Measurements from ENCODE around the gene CD81.

The CD81 gene

DNA sequence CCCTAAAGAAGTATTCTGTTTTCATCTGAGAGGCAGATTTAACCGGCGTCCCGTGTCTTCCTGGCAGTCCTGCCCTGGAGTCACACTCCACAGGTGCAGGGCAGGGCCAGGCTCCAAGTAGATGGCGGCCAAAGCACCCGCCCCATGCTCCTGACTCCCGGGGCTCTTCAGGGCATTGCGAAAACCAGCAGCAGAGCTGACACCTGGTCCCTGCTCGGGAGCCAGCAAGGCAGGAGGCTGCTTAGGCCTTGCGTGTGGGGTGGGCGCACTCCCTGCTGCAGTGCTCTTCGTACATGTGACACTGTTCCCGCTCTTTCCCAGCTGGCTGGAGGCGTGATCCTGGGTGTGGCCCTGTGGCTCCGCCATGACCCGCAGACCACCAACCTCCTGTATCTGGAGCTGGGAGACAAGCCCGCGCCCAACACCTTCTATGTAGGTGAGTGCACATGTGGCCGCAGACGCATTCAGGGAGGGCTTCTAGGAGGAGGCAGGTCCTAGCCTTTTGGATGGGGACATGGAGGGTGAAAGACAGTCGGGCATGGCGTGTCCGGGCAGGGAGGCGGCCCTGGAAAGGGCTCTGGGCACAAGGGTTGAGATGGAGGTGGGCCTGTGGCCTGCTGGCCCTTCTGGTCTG, 13.1 kb downstream of the CD81 start:
- POLR2A ChIA-PET = interaction anchor here (0.9 to 2.0 kb wide), 2 partner anchors 13 kb away, joined by 3 to 6 read pairs; partner anchors contain the start of gene CD81
- TF ChIP-seq, protein P1, sequence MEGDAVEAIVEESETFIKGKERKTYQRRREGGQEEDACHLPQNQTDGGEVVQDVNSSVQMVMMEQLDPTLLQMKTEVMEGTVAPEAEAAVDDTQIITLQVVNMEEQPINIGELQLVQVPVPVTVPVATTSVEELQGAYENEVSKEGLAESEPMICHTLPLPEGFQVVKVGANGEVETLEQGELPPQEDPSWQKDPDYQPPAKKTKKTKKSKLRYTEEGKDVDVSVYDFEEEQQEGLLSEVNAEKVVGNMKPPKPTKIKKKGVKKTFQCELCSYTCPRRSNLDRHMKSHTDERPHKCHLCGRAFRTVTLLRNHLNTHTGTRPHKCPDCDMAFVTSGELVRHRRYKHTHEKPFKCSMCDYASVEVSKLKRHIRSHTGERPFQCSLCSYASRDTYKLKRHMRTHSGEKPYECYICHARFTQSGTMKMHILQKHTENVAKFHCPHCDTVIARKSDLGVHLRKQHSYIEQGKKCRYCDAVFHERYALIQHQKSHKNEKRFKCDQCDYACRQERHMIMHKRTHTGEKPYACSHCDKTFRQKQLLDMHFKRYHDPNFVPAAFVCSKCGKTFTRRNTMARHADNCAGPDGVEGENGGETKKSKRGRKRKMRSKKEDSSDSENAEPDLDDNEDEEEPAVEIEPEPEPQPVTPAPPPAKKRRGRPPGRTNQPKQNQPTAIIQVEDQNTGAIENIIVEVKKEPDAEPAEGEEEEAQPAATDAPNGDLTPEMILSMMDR (IDR thresholded peaks at IDR 0.05; ENCODE audit: control extremely low read depth, extremely low read depth, low read depth, missing control alignments) = no peak
- CTCF ChIA-PET = interaction anchor here (1.6 kb wide), 1 partner anchor 10 kb away, joined by 6 read pairs; the partner anchor contains the start of gene TSSC4
- DNase-seq (ENCODE audit: extremely low spot score) = no peak

DNA sequence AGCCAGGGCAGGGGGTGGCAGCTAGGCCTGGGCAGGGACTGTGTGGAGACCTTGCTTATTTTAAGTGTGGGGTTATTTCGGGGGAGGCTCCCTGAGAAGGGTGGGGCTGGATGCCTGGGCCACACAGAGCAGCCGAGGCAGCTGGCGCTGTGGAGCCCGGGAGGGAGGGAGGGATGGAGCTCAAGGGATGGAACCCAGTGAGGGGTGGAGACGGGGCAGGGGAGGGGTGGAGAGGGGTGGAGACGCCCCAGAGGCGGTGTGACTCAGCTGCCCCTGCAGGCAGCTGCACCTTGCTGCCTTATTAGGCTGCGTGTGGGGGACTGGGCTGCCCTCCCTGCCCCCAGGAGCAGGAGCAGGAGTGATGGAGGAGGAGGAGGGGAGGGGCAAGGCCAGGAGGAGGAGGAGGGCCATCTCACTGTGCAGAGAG, 13.6 kb downstream of the CD81 start:
- POLR2A ChIA-PET = interaction anchor here (2.0 kb wide), 1 partner anchor 14 kb away, joined by 6 read pairs; the partner anchor contains the start of gene CD81
- TF ChIP-seq, protein P1 (IDR thresholded peaks at IDR 0.05; ENCODE audit: control extremely low read depth, extremely low read depth, low read depth, missing control alignments) = no peak
- CTCF ChIA-PET = interaction anchor here (1.6 kb wide), 1 partner anchor 9 kb away, joined by 6 read pairs; the partner anchor contains the start of gene TSSC4
- no peak for DNase-seq (ENCODE audit: extremely low spot score)

DNA sequence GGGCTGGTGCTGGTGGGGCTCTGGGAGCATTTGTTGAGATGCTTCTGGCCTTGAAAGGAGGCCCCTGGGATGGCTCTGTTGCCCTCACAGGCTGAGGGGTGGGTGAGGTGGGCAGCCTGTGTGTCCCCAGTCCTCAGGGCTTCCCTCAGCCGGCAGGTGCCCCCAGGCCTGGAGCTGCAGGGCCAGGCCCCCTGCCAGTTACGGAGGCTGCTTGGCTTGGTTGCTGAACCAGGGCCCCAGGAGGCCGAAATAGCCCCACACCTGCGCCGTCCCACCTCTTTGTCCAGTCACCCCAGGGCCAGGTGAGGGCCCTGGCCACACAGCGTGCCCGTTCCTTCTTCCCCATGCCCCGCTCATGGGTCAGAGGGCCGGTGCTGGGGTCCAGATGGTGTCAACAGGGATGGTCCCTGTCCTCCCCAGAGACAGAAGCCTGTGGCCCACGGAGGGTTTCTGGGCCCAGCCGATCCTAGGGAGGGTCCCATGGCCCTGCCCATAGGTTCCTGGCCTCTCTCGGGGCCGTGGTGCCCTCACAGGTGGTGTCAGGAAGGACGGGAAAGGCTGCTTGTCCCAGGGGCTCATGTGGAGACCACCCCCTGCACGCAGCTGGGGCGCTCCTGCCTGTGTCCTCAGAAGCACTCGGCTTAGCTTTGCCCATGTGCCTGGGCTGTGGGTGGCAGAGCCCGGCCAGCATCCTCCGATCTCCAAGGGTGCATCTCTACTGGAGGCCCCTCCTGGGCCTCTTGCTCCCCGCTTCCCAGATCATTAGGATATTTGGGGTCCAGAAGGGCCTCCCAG, 14.3 kb downstream of the CD81 start:
- no peak for DNase-seq (ENCODE audit: extremely low spot score)
- TF ChIP-seq, protein P1 (IDR thresholded peaks at IDR 0.05; ENCODE audit: control extremely low read depth, extremely low read depth, low read depth, missing control alignments) = no peak
- ChIA-PET POLR2A (interaction anchor here (2.0 kb wide), 1 partner anchor 15 kb away, joined by 6 read pairs; the partner anchor contains the start of gene CD81), CTCF (interaction anchor here (1.6 kb wide), 1 partner anchor 9 kb away, joined by 6 read pairs; the partner anchor contains the start of gene TSSC4)

DNA sequence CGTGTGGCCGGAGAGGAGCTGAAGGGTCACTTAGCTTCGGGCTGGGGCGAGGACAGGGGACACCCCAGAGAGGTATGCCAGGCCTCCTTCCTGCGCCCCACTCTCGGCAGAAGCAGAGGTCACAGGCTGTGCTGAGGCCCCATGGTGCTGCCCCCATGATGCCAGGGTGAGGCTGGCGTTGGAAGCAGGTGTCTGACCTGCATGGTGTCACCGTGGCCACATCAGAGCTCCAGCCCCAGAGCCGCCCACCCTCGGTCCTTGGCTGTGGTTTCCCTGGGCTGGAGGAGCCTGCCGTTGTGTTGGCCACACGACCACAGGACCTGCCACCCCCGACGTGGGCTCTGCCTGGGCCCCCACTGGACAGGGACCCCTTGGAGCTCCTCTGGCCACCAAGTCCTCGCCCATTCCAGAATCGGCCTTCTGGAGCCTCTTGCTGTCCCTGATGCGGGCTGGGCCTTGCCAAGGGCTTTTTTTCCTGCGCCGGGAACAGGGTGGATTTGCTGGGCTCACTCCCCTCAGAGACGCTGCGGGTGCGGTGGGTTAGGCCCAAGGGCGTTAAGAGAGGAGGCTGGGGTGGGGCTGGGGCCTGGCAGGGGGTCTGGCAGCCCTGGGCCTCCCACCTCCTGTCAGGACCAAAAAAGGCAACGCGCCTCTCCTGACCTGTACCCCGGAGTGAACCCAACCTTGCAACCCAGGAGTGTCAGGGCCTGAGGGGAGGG, 15.3 kb downstream of the CD81 start:
- ChIA-PET CTCF (interaction anchor here (1.0 kb wide), 1 partner anchor 8 kb away, joined by 5 read pairs; the partner anchor contains the start of gene TSSC4), POLR2A (interaction anchor here (2.0 kb wide), 1 partner anchor 16 kb away, joined by 6 read pairs; the partner anchor contains the start of gene CD81)
- DNase-seq (ENCODE audit: extremely low spot score) = no peak
- TF ChIP-seq, protein P1 (IDR thresholded peaks at IDR 0.05; ENCODE audit: control extremely low read depth, extremely low read depth, low read depth, missing control alignments) = no peak

DNA sequence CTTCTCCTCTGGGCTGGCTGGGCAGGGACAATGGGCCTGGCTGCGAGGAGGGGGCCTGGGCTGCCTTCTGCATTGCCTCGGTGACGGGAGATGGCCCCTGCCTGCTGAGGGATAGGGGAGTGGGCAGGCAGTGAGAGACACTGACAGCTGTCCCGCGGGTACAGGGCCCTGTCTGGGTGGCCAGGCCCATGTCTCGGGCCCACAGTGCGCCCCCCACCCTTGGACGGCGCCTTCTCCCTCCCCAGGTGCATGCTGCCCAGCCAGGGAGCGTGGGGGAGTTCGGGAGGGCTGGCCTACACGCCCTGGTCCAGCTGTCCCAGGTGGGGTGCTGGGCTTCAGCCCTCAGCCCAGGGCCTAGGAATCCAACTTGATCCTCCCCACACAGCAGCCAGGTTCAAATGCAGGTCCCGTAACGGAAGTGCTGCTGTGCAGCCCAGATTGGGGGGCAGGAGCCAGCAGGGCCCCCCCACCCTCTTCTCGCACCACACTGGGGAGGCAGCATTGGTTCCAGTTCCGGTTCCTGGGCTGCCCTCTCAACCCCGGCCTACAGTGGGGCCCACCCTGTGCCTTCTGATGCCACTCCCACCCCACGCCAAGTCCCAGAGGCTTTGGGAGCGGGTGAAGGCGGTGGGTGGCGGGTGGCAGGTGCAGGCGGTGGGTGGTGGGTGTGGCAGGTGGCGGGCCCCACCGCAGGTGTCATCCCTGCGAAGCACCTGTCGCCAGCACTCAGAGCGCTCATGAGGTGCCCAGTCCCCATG, 16.2 kb downstream of the CD81 start:
- DNase-seq (ENCODE audit: extremely low spot score) = no peak
- POLR2A ChIA-PET = no interaction called here
- CTCF ChIA-PET = interaction anchor here (1.0 kb wide), 1 partner anchor 8 kb away, joined by 5 read pairs; the partner anchor contains the start of gene TSSC4
- TF ChIP-seq, protein P1 (IDR thresholded peaks at IDR 0.05; ENCODE audit: control extremely low read depth, extremely low read depth, low read depth, missing control alignments) = no peak
